ENCODE results near the gene SLC25A13. TPM values are rescaled to one million over a fixed set of nuclear protein-coding genes. Genes with fewer than 3 reads are reported as not detected.

Gene SLC25A13
- total and polyA plus RNA-seq, 2 of the 8 experiments (the other 6 are each of a cell fraction or from before 2014, with no cell fraction given): 30.8 to 85.4 TPM

- Histone ChIP-seq H2BK5ac (ENCODE audit: low read depth, low read length) (no peak overlapping the region), H3K23ac (ENCODE audit: insufficient read length) (no peak overlapping the region), H3K79me1 (ENCODE audit: low read depth, low read length) (no peaks in the 10 kb centered on the region; the same call in 1 of the 2 replicates), H2AFZ (ENCODE audit: low read length) (no peak overlapping the region), H3K9me3 (ENCODE audit: insufficient read depth in 2 of 2, low read depth in 1 of 2, low read length in 1 of 2) (no peaks in the 10 kb centered on the region), H2AK5ac (ENCODE audit: low read depth, low read length) (no peak overlapping the region), H4K20me1 (replicated peaks in 1 of 2; ENCODE audit: control insufficient read depth in 1 of 2, insufficient read depth in 2 of 2, low read length in 2 of 2) (peaks cover 5 to 9% of the 10 kb centered on the region in 2 experiments), H4K5ac (ENCODE audit: insufficient read length, low read depth, low read length) (no peak overlapping the region), H3K23me2 (ENCODE audit: low read depth, low read length) (no peaks in the 10 kb centered on the region), H3K27me3 (replicated peaks in 1 of 4; ENCODE audit: control insufficient read depth in 3 of 4, extremely low read depth in 1 of 4, insufficient read depth in 3 of 4, low read length in 3 of 4) (no peaks in the 10 kb centered on the region; a peak in 3 of 7 replicates), H2BK12ac (ENCODE audit: low read depth, low read length) (no peak overlapping the region), H3K27ac (ENCODE audit: low read depth, low read length) (no peak overlapping the region), H3K14ac (ENCODE audit: insufficient read length) (no peak overlapping the region), H3K79me2 (ENCODE audit: control insufficient read depth in 1 of 2, insufficient read depth in 2 of 2, low read length in 2 of 2) (no peaks in the 10 kb centered on the region), H2BK15ac (ENCODE audit: low read length) (no peak overlapping the region), H3K56ac (replicated peaks; ENCODE audit: insufficient read length, low read depth, low read length) (no peak overlapping the region), H3K4me3 (ENCODE audit: extremely low read depth in 1 of 4, insufficient read depth in 2 of 4, low read depth in 3 of 4, low read length in 4 of 4) (no peak overlapping the region), H2BK120ac (replicated peaks; ENCODE audit: low read depth, low read length) (no peak overlapping the region), H3K4me2 (ENCODE audit: insufficient read depth in 1 of 2, low read depth in 2 of 2, low read length in 2 of 2) (no peak overlapping the region), H3K4me1 (replicated peaks in 1 of 4; ENCODE audit: control insufficient read depth in 3 of 4, insufficient read depth in 4 of 4, low read length in 3 of 4) (peaks cover 0 to 3% (median 2%) of the 10 kb centered on the region in 4 experiments; a peak in 3 of 7 replicates), H3K36me3 (ENCODE audit: control insufficient read depth in 2 of 4, insufficient read depth in 4 of 4, low read length in 3 of 4) (peaks cover 0 to 10% (median 0%) of the 10 kb centered on the region in 4 experiments; a peak in 5 of 8 replicates), H2BK20ac (ENCODE audit: low read length) (no peak overlapping the region), H4K91ac (replicated peaks; ENCODE audit: insufficient read length, low read length) (no peak overlapping the region), H4K8ac (ENCODE audit: extremely low read depth, insufficient read depth, low read length) (no peak overlapping the region), H3K9ac (replicated peaks in 1 of 4; ENCODE audit: extremely low read depth in 1 of 4, low read depth in 3 of 4, low read length in 3 of 4) (no peak overlapping the region), H3K18ac (ENCODE audit: extremely low read depth, low read length) (no peak overlapping the region), H3K4ac (replicated peaks; ENCODE audit: insufficient read length, low read depth, low read length) (no peak overlapping the region)
- DNase-seq (ENCODE audit: low read depth in 1 of 2, low spot score in 2 of 2): no peak
- CTCF ChIA-PET (ENCODE audit: partially characterized antibody): interaction anchor here (1.0 to 3.6 kb wide), 3 partner anchors 9 to 28 kb away, joined by 3 to 12 read pairs (median 3); no protein-coding TSS in a partner anchor
- POLR2A ChIA-PET (ENCODE audit: partially characterized antibody): no interaction called here
- 94% methylated on average over 4 of the region's 4 CpGs; no CpG with 5 or more reads in 1 of the 2 experiments for WGBS, 2 experiments (ENCODE audit: extremely low coverage in 1 of 2, insufficient coverage in 1 of 2, insufficient read length in 1 of 2, insufficient replicate concordance in 2 of 2, low coverage in 1 of 2, low lambda C conversion rate in 2 of 2, missing lambda C conversion rate in 1 of 2)
- FAIRE-seq: no peak
- TF ChIP-seq EP300 (IDR thresholded peaks at IDR 0.05; ENCODE audit: borderline replicate concordance in 1 of 2, low read depth in 2 of 2, low read length in 2 of 2) (no peak), SIRT6 (IDR thresholded peaks at IDR 0.05; ENCODE audit: low read length) (no peak), GTF2F1 (IDR thresholded peaks at IDR 0.05; ENCODE audit: borderline replicate concordance, low read depth, low read length) (no peak), TAF1 (IDR thresholded peaks at IDR 0.05; ENCODE audit: low read depth, low read length) (no peak), EGR1 (IDR thresholded peaks at IDR 0.05; ENCODE audit: borderline replicate concordance, low read depth, low read length) (no peak), TBP (IDR thresholded peaks at IDR 0.05; ENCODE audit: low read depth, low read length) (no peak), CTCF (IDR thresholded peaks at IDR 0.05; ENCODE audit: control extremely low read depth in 1 of 3, insufficient read depth in 1 of 3, low read depth in 1 of 3, low read length in 3 of 3) (no peak), USF2 (IDR thresholded peaks at IDR 0.05; ENCODE audit: low read length) (no peak), BRCA1 (IDR thresholded peaks at IDR 0.05; ENCODE audit: low read depth, low read length) (no peak), HDAC6 (IDR thresholded peaks at IDR 0.05; ENCODE audit: low read depth, low read length) (no peak), POLR2A (IDR thresholded peaks at IDR 0.05; ENCODE audit: control extremely low read depth in 1 of 2, low read depth in 2 of 2, low read length in 2 of 2) (no peak)
These were observed 125.2 kb downstream of the SLC25A13 start for GRCh38 chr7:96196676-96197075.

Measured in H1 (cell line).